ENCODE results near the gene FRS3. TPM values are rescaled to one million over a fixed set of nuclear protein-coding genes. Genes with fewer than 3 reads are reported as not detected.

Gene FRS3
- total RNA-seq, 2 donors from 2014 or later = 5.2 to 6.9 TPM

DNA sequence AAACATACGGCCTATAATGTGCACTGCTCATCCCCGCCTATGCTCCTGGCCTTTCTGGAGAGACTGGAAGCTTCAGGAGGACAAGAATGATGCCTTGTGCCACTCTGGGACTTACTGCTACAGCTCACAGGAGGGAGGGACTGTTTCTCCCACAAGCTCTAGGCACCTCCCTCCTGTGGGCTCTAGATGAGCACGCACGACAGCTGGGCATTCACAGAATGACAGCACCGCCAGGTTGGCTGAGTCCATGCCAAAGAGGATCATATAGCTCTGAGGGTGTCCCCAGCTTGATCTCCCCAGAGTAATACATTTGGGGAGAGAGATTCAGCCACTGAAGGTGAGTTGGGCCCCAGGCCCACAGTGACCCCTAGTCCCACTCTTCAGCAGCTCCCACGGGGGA, 22.4 kb downstream of the FRS3 start:
- no peaks in the 10 kb centered on the region for H3K9me3 ChIP-seq (ENCODE audit: control insufficient read depth, low read length, poor library complexity, severe bottlenecking)
- Mint-ChIP-seq H3K36me3 (ENCODE audit: low read depth) (no peaks in the 10 kb centered on the region), H3K4me3 (no peak overlapping the region), H3K27ac (no peak overlapping the region), H3K4me1 (peaks cover 4% of the 10 kb centered on the region), H3K27me3 (peaks cover 35% of the 10 kb centered on the region)
- DNase-seq (no peak), ATAC-seq (no peak)

GRCh38 chr6:41756354-41756753, 23.3 kb downstream of the FRS3 start:
- peaks cover 33% of the 10 kb centered on the region for H3K27me3 Mint-ChIP-seq
- no peaks in the 10 kb centered on the region for H3K9me3 ChIP-seq (ENCODE audit: control insufficient read depth, low read length, poor library complexity, severe bottlenecking)
- H3K4me1 Mint-ChIP-seq = peaks cover under 1% of the 10 kb centered on the region
- H3K4me3 Mint-ChIP-seq = no peak overlapping the region
- no peaks in the 10 kb centered on the region for H3K36me3 Mint-ChIP-seq (ENCODE audit: low read depth)
- no peak for DNase-seq
- no peak overlapping the region for H3K27ac Mint-ChIP-seq
- ATAC-seq = no peak

DNA sequence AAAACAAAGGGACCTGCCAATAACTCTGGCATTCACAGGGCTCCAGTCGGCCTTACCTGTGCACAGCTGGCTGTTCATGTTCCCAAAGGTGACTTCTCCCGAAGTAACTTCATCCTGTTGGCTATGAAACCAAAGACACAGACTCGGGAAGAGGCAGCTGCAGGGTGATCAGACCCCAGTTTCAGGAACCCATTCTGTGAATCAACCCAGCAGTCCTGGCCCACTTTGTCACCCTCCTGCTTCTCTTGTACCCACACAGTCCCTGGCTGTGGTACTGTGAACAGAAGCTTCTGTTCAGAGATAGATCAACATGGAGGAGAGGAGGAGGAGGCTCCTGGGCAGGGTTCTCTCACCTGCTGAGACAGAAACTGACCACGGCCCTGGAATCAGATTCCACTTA, 23.8 kb downstream of the FRS3 start:
- Mint-ChIP-seq H3K4me1 (no peaks in the 10 kb centered on the region), H3K27me3 (peaks cover 30% of the 10 kb centered on the region), H3K36me3 (ENCODE audit: low read depth) (no peaks in the 10 kb centered on the region), H3K4me3 (no peak overlapping the region), H3K27ac (no peak overlapping the region)
- DNase-seq (no peak), ATAC-seq (no peak)
- no peaks in the 10 kb centered on the region for H3K9me3 ChIP-seq (ENCODE audit: control insufficient read depth, low read length, poor library complexity, severe bottlenecking)

DNA sequence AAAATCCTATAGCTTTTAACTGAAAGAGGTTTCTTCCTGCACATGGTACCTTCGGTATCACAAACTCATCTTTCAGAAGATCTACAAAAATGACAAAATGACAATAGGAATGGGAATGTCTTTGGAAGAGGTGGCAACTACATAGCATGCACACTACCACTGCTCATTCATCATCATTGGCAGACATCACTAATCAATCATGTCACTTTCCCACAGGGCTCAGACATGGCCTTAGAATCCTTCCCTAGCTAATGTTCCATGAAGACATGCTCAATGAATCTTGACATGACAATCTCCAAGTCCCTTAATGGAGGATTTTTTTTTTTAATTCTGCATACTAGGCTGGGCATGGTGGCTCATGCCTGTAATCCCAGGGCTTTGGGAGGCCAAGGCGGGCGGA, 29.3 kb downstream of the FRS3 start:
- no peak overlapping the region for H3K4me3 Mint-ChIP-seq
- DNase-seq (no peak), ATAC-seq (no peak)
- no peaks in the 10 kb centered on the region for H3K4me1 Mint-ChIP-seq
- H3K27ac Mint-ChIP-seq = no peak overlapping the region
- H3K27me3 Mint-ChIP-seq = peaks cover 23% of the 10 kb centered on the region
- no peaks in the 10 kb centered on the region for H3K9me3 ChIP-seq (ENCODE audit: control insufficient read depth, low read length, poor library complexity, severe bottlenecking)
- H3K36me3 Mint-ChIP-seq (ENCODE audit: low read depth) = peaks cover 3% of the 10 kb centered on the region

- Mint-ChIP-seq H3K4me1 (peaks cover 6% of the 10 kb centered on the region), H3K36me3 (ENCODE audit: low read depth) (peaks cover 6% of the 10 kb centered on the region), H3K27me3 (peaks cover 6% of the 10 kb centered on the region), H3K27ac (no peak overlapping the region), H3K4me3 (no peak overlapping the region)
- no peak for DNase-seq
- ATAC-seq = no peak
- H3K9me3 ChIP-seq (ENCODE audit: control insufficient read depth, low read length, poor library complexity, severe bottlenecking) = no peaks in the 10 kb centered on the region
These were observed 31.2 kb downstream of the FRS3 start for GRCh38 chr6:41748542-41748941.

DNA sequence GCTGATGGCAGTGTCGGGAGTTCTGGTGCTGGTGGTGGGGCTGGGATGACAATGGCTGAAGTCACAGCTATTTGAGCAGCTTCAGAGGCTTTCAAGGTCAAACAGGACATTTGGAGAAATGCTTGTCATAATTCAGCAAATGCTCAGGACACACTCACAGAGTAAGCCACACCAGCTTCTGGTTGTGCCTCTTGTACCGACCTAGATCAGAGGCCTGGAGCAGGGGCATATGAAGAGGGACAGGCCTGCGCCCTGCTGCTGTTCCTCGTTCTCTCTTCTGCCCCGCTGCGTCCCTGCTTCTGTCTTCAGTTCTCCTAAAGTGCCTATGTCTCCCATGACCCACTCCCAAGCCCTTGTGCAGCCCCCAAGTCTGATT, 31.6 kb downstream of the FRS3 start:
- Mint-ChIP-seq H3K27ac (no peak overlapping the region), H3K36me3 (ENCODE audit: low read depth) (peaks cover 6% of the 10 kb centered on the region), H3K27me3 (peaks cover 2% of the 10 kb centered on the region), H3K4me3 (no peak overlapping the region), H3K4me1 (peaks cover 6% of the 10 kb centered on the region)
- H3K9me3 ChIP-seq (ENCODE audit: control insufficient read depth, low read length, poor library complexity, severe bottlenecking) = no peaks in the 10 kb centered on the region
- DNase-seq (no peak), ATAC-seq (no peak)

DNA sequence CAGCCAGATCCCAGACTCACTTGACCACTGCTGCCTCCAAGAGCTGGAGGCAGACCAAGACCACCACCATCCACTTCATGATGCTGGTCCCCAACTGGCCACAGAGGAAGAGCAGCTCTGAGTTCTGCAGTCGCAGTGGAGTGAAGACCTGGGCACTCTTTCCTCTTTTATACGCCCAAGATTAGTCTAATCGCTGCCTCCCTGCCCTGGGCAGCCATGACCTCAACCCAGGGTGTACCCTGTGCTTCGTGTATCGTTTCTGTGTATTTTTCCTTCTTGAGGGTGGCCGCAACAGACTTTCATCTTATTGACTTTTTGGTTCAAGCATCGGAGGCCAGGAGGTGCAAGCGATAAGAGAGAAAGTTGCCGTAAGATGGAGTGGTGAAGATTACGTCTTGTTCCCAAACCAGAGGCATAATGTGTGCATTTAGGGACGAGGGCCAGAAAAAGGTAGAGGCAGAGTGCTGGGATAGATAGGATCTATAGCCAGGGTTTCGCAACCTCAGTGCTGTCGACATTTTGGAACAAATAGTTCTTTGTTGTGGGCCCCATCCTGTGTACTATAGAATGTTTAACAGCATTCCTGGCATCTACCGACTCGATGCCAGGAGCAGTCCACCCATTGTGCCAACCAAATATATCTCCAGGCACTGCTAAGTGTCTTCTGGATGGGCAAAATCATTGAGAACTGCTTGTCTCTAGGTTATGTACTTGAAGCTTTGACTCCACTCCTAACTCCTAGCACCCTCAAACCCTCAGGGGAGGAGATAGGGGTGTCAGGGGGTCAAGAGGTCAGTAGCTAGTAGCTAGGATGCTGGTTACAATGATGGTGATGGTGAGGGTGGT, 32.2 kb downstream of the FRS3 start, which contains the start of gene PGC:
PGC (minus strand) TSS at position 142 of the 846 bp plus-strand sequence; CDS start at position 79, 63 bp downstream.
- peaks cover 6% of the 10 kb centered on the region for H3K4me1 Mint-ChIP-seq
- no peak within 1 kb of the TSS for H3K27ac Mint-ChIP-seq
- H3K36me3 Mint-ChIP-seq (ENCODE audit: low read depth) = peaks cover 6% of the 10 kb centered on the region
- DNase-seq (no peak), ATAC-seq (no peak)
- no peak within 1 kb of the TSS for H3K4me3 Mint-ChIP-seq
- no peaks in the 10 kb centered on the region for H3K27me3 Mint-ChIP-seq
- H3K9me3 ChIP-seq (ENCODE audit: control insufficient read depth, low read length, poor library complexity, severe bottlenecking) = no peaks in the 10 kb centered on the region

GRCh38 chr6:41746107-41746506, 33.6 kb downstream of the FRS3 start:
- Mint-ChIP-seq H3K4me3 (no peak overlapping the region), H3K27me3 (no peaks in the 10 kb centered on the region), H3K36me3 (ENCODE audit: low read depth) (peaks cover 6% of the 10 kb centered on the region), H3K4me1 (peaks cover 8% of the 10 kb centered on the region), H3K27ac (no peak overlapping the region)
- DNase-seq (no peak), ATAC-seq (no peak)
- H3K9me3 ChIP-seq (ENCODE audit: control insufficient read depth, low read length, poor library complexity, severe bottlenecking) = no peaks in the 10 kb centered on the region

DNA sequence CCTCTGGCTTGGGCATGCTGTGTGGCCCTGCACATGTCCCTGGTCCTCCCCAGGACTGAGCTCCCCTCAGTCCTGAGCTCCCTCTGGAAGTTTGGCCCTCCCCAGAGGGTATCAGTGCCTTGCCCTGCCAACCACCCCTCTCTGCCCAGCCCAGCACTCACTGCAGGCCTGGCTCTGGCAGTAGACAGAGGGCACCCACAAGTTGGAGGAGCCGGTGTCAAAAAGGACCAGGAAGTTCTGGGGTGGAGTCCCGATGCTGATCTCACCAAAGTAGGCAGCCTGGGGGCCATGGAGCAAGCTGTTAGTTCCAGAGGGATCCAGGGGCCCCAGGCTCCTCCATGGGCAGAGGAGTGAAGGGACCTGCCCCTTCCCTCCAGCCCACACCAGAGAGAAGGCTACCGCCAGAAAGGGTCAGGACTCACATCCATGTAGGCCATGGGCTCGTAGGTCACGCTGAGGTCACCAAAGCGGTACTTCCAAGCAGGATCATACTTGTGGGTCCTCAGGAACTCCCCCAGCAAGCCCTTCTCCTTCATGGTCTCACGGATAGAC, 35.4 kb downstream of the FRS3 start:
- Mint-ChIP-seq H3K4me1 (peaks cover 8% of the 10 kb centered on the region), H3K36me3 (ENCODE audit: low read depth) (peaks cover 3% of the 10 kb centered on the region), H3K27me3 (no peaks in the 10 kb centered on the region), H3K27ac (no peak overlapping the region), H3K4me3 (no peak overlapping the region)
- H3K9me3 ChIP-seq (ENCODE audit: control insufficient read depth, low read length, poor library complexity, severe bottlenecking) = no peaks in the 10 kb centered on the region
- no peak for DNase-seq
- ATAC-seq = no peak

DNA sequence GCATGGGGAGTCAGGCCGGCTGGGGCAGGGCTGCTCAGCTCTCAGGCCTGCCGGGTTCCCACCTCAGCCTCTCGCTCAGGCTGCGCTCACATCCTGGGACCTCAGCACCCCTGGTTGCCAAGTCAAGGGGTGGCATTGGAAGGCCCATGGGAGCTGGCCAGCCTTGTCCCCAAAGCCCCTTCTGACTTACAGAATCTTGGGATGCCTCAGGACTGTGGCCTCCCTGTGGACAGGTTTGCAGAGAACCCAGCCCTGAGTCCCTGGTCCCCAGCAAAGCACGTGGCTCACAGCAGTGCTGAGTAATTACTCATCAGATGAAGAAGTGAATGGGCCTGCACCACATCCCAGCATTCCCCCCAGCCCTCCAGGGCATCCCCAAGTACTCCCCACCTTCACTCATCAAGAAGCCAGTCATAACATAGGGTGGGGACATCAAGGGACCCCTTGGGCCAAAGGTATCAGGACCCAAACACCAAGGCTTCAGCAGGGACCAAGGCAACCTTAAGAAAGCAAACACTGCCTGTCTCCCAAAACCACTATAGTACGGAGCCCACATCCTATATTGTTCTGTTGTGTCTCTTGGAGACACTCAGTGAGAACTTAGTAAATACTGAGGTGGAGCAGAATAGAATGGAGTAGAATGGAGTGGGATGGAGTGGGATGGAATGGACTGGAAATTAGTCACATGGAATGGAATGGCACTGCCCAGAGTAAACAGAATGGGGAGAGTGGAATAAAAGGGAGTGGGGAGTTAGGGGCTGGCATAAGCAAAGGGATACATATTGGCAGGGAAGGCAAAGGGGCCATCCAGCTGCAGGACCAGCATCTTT, 36.1 kb downstream of the FRS3 start:
- no peak for ATAC-seq
- Mint-ChIP-seq H3K27me3 (no peaks in the 10 kb centered on the region), H3K27ac (no peak overlapping the region), H3K4me1 (peaks cover 8% of the 10 kb centered on the region), H3K36me3 (ENCODE audit: low read depth) (peaks cover 3% of the 10 kb centered on the region), H3K4me3 (no peak overlapping the region)
- no peaks in the 10 kb centered on the region for H3K9me3 ChIP-seq (ENCODE audit: control insufficient read depth, low read length, poor library complexity, severe bottlenecking)
- DNase-seq = no peak

- Mint-ChIP-seq H3K27ac (no peak overlapping the region), H3K27me3 (no peaks in the 10 kb centered on the region), H3K4me1 (peaks cover 8% of the 10 kb centered on the region), H3K4me3 (no peak overlapping the region), H3K36me3 (ENCODE audit: low read depth) (peaks cover 3% of the 10 kb centered on the region)
- H3K9me3 ChIP-seq (ENCODE audit: control insufficient read depth, low read length, poor library complexity, severe bottlenecking) = no peaks in the 10 kb centered on the region
- DNase-seq = no peak
- ATAC-seq = no peak
These were observed 37.8 kb downstream of the FRS3 start for GRCh38 chr6:41741625-41742490.

GRCh38 chr6:41740366-41741162, 39.1 kb downstream of the FRS3 start:
- H3K9me3 ChIP-seq (ENCODE audit: control insufficient read depth, low read length, poor library complexity, severe bottlenecking) = no peaks in the 10 kb centered on the region
- ATAC-seq (no peak), DNase-seq (no peak)
- Mint-ChIP-seq H3K4me1 (peaks cover 10% of the 10 kb centered on the region), H3K27me3 (no peaks in the 10 kb centered on the region), H3K4me3 (no peak overlapping the region), H3K36me3 (ENCODE audit: low read depth) (peaks cover 3% of the 10 kb centered on the region), H3K27ac (no peak overlapping the region)

Data from T-helper 17 cell (primary cell).